HT-29 (cell line): ENCODE measurements around the gene KRT80. TPM values are rescaled to one million over a fixed set of nuclear protein-coding genes. Genes with fewer than 3 reads are reported as not detected.

Experiments
- DNase-seq: peaks from one replicate; pipeline ENCODE4 v3.0.0-alpha.2; 2015; ENCODE audit warnings: low spot score
- total RNA-seq: library from RNA; depleted of rRNA; stranded (reverse); fragments of >200 nt; shearing (Covaris generic); gene quantifications from 2 replicates; pipeline ENCODE4 v1.2.3, GENCODE V29; 2014

KRT80 gene
- total RNA-seq, 1 experiment from 2014 or later, result 27.0 TPM

- DNase-seq, result no peak
These were observed 7.6 kb upstream of the KRT80 start for GRCh38 chr12:52199294-52199919.

- DNase-seq, result no peak
These were observed 6.8 kb upstream of the KRT80 start for GRCh38 chr12:52198454-52199215.

- no peak for DNase-seq
These were observed 5.8 kb upstream of the KRT80 start for GRCh38 chr12:52197371-52198231.

DNA sequence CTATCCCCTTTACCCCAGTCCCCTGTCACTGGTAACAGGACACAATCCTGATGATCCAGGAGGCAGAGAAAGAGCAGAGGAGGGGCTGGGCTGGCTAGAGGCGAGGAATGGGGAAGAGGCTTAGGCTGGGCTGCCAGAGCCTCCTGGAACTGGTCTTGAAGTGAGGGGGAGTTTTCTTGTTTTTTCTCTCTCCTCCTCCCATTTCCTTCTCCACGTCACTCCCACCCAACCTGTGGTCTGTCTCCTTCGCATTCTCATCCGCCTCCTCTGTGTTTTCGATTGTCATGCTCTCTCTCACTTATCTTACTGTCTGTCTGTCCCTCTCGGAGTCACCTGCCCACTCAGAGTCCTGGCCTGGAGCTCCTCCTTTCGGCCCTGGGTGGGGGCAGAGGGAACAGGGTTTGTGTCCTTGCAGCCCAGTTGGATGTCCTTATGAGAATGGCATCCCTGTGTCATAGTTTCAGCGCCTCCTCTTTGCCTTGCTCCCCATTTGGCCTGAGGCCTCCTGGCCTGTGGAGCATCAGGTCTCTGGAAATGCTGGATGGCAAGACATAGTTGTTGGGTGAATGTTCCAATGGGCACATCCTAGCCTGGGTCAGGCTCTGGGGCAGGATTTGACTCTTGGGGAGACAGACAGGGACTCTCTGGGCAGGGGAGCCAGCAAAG lies 3.4 kb upstream of the KRT80 start:
- peak; percentile 75 for DNase-seq

- DNase-seq, result no peak
These were observed 2.2 kb upstream of the KRT80 start for GRCh38 chr12:52193991-52194390.

DNA sequence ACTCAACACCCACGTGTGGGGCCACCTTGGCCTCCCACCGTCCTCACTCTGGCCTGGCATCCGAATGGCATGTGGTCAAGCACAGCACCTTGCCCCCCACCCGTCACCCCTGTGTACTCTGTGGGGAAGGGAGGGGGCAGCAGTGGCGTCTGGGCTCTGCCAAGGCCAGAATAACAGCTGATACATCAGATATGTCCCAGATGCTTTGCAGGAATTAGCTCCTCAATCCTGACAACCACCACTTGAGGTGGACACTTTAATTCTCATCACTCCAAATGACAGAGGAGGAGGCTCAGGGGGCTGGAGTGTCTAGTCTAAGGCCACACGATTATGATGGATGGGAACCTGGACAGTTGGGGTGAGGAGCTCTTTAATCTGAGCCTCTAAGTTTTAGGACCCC lies 1.7 kb upstream of the KRT80 start:
- no peak for DNase-seq

GRCh38 chr12:52190860-52191729 lies 719 bp downstream of the KRT80 start:
- peak; percentile 70 for DNase-seq

- DNase-seq, result no peak
These were observed 2.2 kb downstream of the KRT80 start for GRCh38 chr12:52189376-52190174.

- DNase-seq, result no peak
These were observed 3.2 kb downstream of the KRT80 start for GRCh38 chr12:52188658-52189057.

GRCh38 chr12:52187640-52188039 lies 4.2 kb downstream of the KRT80 start:
- peak; percentile 52 for DNase-seq

- DNase-seq, result no peak
These were observed 4.6 kb downstream of the KRT80 start for GRCh38 chr12:52187206-52187605.

- peak; percentile 79 for DNase-seq
These were observed 5.5 kb downstream of the KRT80 start for GRCh38 chr12:52186118-52186840.

- peak; percentile 76 for DNase-seq
These were observed 6.3 kb downstream of the KRT80 start for GRCh38 chr12:52185400-52185967.

DNA sequence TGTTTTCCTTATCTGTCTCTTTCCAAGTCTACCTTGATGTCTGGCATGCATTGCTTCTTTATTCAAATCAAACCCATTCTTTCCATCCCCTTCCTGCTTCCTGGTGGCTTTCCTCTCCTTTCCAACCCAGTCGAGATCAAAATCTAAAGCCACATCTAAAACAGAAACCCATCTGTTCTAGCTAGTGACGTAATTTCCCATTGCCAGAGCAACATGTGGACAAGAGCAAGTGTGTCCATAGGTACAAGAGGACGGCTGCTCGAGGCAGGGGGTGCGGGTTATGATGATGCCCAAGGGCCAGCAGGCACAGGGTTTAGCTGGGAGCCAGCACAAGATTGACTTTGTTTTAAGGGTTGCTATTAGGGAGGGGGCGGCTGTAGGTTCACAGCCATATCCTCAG lies 7.0 kb downstream of the KRT80 start:
- no peak for DNase-seq

DNA sequence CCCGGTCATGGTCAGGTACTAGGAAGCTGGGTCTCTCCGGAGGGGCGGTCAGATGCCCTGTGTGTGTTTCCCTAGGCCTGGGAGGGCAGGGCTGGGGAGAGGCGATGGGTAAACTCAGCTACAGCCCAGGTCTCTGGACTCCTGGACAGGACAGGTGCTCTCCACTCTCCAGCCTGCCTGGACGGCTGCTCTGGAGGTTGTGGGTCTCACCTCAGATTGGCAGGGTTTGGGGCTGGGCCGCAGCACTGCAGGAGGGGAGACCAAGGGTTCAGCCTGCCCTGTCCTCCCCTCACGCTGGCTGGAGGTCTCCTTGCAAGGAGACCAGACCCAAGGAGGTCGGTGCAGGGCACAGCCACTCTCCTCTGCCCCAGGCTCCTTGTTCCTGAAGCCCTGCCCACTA lies 7.8 kb downstream of the KRT80 start:
- no peak for DNase-seq

- DNase-seq, result no peak
These were observed 8.3 kb downstream of the KRT80 start for GRCh38 chr12:52183544-52183910.

DNA sequence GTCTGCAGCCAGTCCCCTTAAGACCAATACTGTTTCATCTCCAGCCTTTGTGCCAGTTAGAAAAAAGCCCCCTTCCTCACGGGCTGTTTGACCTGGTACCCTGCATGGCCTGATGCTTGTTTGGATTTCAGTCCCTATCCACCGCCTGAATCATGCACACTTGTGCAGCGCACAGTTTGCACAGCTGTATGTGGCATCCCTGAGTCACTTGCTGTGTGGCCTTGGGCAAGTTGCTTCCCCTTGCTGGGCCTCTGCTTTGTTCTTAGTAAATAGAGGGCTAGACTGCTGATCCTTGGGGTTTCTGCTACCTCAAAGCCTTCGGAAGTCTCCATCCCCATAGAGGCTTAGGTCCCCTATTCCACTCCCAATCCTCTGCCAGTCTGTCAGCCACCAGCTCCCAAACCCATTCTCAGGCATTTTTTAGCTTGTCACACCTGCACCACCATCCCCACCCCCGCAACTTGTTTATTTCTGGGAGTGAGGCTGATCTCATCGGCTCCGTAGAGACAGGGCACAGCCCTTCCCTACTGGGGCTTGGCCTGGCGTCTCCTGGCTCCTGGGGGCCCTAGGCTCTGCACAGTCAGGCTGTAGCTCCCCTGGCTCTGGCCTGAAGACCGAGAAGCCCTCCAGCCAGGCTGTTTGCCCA lies 8.8 kb downstream of the KRT80 start:
- DNase-seq, result no peak

DNA sequence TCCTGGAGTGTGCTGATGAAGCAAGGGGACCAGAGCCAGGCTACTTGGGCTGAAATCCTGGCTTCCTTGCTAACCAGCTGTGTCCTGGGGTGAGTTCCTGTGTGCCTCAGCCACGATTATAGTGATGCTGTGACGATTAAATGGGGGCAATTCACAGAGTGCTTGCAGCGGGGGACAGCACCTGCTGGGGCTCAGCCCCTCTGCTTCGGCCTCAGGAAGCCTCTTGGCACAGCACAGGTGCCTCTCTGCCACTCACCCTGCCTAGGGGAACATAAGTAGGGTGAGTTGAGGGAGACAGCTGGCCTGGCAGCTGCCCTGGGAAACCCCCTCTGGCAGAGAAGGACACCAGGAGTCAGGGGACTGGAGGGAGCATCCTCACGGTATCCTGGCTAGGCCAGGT lies 9.4 kb downstream of the KRT80 start:
- no peak for DNase-seq

DNA sequence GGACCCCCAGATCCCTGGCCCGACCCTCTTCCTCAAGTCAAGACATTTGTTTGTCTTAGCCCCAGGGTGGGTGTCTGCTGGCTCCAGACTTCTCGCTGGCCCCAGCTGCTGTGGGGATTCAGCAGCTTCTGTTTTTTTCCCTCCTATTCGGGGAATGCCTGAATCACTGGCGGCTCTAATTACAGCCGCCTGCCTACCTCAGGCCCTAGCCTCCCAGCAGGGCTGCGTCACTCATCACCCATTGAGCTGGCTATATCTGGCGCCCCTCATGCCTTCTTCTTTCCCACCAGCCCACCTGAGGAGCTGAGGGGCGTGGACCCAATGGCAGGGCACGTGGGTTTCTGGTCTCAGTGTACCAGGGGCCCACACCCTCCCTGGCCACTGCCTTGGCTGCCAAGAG lies 10.1 kb downstream of the KRT80 start:
- DNase-seq, result no peak
